Suprapubic skin (tissue), 4 donors: Measurements from ENCODE around the gene CREB1. TPM values are rescaled to one million over a fixed set of nuclear protein-coding genes. Genes with fewer than 3 reads are reported as not detected.

Experiments
- DNase-seq, 2 donors: peaks; one replicate each; pipeline ENCODE4 v3.0.0-alpha.2; 2019; ENCODE audit warnings: low spot score in 2 of 2
- H3K27ac ChIP-seq: fragments of 200-600 bp; sonication (generic); one replicate; pipeline ENCODE4 v1.5.1; 2019
- H3K27me3 ChIP-seq: fragments of 200-600 bp; sonication (generic); one replicate; pipeline ENCODE4 v1.5.1; 2019
- H3K36me3 ChIP-seq: fragments of 200-600 bp; sonication (generic); one replicate; pipeline ENCODE4 v1.5.1; 2019
- H3K4me1 ChIP-seq: fragments of 200-600 bp; sonication (generic); one replicate; pipeline ENCODE4 v1.5.1; 2019
- H3K4me3 ChIP-seq: fragments of 200-600 bp; sonication (generic); one replicate; pipeline ENCODE4 v1.5.1; 2019; ENCODE audit warnings: mild to moderate bottlenecking
- H3K9me3 ChIP-seq: fragments of 200-600 bp; sonication (generic); one replicate; pipeline ENCODE4 v1.5.1; 2019
- CTCF ChIP-seq, 2 donors: fragments of 200-600 bp in 1 of 2; fragments of 450-650 bp in 1 of 2; sonication (generic) in 1 of 2; IDR thresholded peaks; one replicate each; pipeline ENCODE4 v1.5.1; 2016 to 2019; ENCODE audit warnings: antibody characterized with exemption in 2 of 2, mild to moderate bottlenecking in 1 of 2, moderate library complexity in 1 of 2
- EP300 ChIP-seq: sonication (generic); formaldehyde crosslinking; IDR thresholded peaks from one replicate; pipeline ENCODE4 v1.6.1; 2017; ENCODE audit warnings: antibody characterized with exemption
- POLR2A ChIP-seq, 2 donors: fragments of 450-650 bp; IDR thresholded peaks; one replicate each; pipeline ENCODE4 v1.6.1; 2017; ENCODE audit warnings: antibody characterized with exemption in 2 of 2, mild to moderate bottlenecking in 2 of 2, moderate library complexity in 2 of 2
- POLR2AphosphoS5 ChIP-seq, 3 donors: sonication (generic); formaldehyde crosslinking; IDR thresholded peaks; one replicate each; pipeline ENCODE4 v1.6.1; 2017; ENCODE audit warnings: antibody characterized with exemption in 3 of 3
- WGBS: methylation state at CpG from one replicate; pipeline ENCODE4 v1.1.5; 2018; 5-methylcytosine and 5-hydroxymethylcytosine counted together
- total RNA-seq, 4 donors: library from RNA; depleted of rRNA; stranded (reverse); fragments of >200 nt; gene quantifications; one replicate each; pipeline ENCODE4 v1.1.0, GENCODE V29; 2016

Gene CREB1
- total RNA-seq, 4 donors from 2014 or later = 33.3 to 90.4 (median 55.1) TPM

DNA sequence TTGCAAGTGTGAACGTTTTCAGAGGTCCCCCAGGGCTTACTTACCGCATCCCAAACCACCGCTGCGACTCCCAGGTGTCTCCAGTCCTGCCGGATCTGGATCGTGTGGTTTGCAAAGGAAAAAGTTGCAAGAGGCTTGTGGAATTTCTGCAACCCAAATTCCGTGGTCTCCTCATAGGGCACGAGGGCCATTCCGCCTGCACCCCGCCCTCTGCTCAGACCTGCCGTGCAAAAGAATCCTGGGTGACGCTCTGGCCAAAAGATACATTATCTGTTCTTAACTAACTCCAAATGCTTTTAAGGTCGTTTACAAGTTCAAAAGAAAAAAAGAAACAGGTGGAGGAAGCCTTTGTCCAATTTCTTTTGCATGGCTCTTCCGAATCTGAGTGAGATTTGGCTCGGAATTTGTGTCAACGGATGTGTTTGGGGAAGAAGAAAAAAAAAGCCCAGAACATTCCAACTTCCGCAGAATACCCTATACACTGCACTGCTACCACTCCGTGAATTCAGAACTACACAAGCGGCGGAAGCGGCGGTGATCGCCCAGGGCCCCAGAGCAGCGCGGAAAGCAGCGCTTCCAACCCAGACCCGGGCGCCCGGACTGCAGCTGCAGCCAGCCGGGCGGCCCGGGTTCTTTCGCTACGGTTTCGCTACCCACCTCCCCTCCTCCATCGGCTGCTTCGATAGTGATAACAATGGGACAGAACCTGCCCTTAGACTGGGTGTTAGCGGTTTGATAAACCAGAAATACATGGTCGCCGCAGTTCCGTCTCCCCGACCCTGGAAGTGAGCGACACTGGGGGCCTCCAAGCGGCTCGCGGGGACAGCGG is 94.6 kb downstream of the CREB1 start:
- Histone ChIP-seq H3K36me3 (peaks cover 5% of the 10 kb centered on the region), H3K27ac (peak overlapping the region; percentile 87), H3K4me1 (peaks cover 25% of the 10 kb centered on the region), H3K4me3 (peak overlapping the region; percentile 91), H3K9me3 (no peaks in the 10 kb centered on the region), H3K27me3 (no peaks in the 10 kb centered on the region)
- TF ChIP-seq EP300 (no peak), CTCF (IDR thresholded peaks at IDR 0.05) (no peak), POLR2AphosphoS5 (IDR thresholded peaks at IDR 0.05) (no peak), POLR2A (IDR thresholded peaks at IDR 0.05) (no peak)
- WGBS = under 1% methylated on average over 37 of the region's 47 CpGs
- peak; percentile 76 to 83 for DNase-seq

DNA sequence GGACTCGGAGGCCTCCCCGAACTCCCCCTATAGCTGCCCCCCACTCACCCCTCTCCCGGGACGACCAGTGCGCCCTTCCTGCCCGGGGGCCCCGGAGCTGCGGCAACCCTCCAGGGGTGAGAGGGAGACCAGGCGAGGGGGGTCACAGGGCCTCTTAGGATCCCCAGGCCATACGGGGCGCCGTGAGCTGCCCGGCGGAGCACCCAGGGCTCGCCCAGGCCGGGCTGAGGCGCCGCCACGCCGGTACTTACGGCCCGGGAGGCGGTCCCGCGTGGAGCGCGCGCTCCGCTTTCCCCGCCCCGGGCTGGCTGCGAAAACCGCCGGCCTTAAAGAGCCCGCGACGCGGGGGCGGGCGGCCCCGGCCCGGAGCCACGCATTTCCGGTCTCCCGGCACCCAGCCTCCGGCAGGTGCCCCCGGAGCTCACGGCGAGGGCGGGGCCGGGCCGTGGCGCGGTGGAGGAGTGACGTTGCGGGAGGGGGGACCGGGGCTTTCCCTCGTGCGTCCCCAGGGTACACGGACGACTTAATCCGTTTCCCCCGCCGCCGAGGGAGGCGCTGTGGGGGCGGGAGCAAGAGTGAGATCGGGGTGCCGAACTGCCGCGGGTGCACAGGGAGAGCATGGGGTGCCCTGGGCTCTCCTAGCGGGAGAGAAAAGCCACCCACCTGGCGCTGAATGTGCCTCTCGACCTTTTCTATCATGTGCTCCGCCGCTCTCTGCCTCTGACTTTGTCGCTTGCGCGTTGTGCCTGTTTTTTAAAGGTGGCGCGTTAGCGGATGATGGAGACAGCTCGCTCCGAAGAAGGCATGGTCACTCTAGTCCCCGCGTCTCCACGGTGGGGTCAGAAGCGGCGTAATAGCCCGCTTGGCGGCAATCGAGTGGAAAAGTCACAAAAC is 95.5 kb downstream of the CREB1 start, which contains the start of gene METTL21A:
TSS of gene METTL21A (minus strand) at position 381 of the 894 bp plus-strand sequence. CDS start 1,019 bp downstream, outside the sequence.
- H3K9me3 ChIP-seq = no peaks in the 10 kb centered on the region
- under 1% methylated on average over 26 of the region's 92 CpGs for WGBS

GRCh38 chr2:207629553-207629952 is 99.8 kb downstream of the CREB1 start:
- 31% methylated on average over 1 of the region's 1 CpG for WGBS

More for the DNA sequence above, 95.5 kb downstream of the CREB1 start, which contains the start of gene METTL21A:
- peak; percentile 87 to 88 for DNase-seq
- H3K36me3 ChIP-seq = peaks cover 3% of the 10 kb centered on the region
- TF ChIP-seq POLR2AphosphoS5 (IDR thresholded peaks at IDR 0.05) (no peak), EP300 (no peak), CTCF (IDR thresholded peaks at IDR 0.05) (peak; percentile 15 to 37), POLR2A (IDR thresholded peaks at IDR 0.05) (peak in 1 of 2 donors; percentile 58)
- H3K4me3 ChIP-seq = peak within 1 kb of the TSS; percentile 91
- no peaks in the 10 kb centered on the region for H3K27me3 ChIP-seq
- peak within 1 kb of the TSS; percentile 87 for H3K27ac ChIP-seq
- peaks cover 25% of the 10 kb centered on the region for H3K4me1 ChIP-seq

GRCh38 chr2:207630491-207630890 is 100.7 kb downstream of the CREB1 start:
- WGBS = 79% methylated on average over 4 of the region's 4 CpGs
- H3K4me3 ChIP-seq = no peak overlapping the region
- TF ChIP-seq EP300 (no peak), POLR2A (IDR thresholded peaks at IDR 0.05) (no peak), POLR2AphosphoS5 (IDR thresholded peaks at IDR 0.05) (no peak), CTCF (IDR thresholded peaks at IDR 0.05) (no peak)
- no peak overlapping the region for H3K27ac ChIP-seq
- no peaks in the 10 kb centered on the region for H3K9me3 ChIP-seq
- H3K27me3 ChIP-seq = no peaks in the 10 kb centered on the region
- no peaks in the 10 kb centered on the region for H3K36me3 ChIP-seq
- H3K4me1 ChIP-seq = peaks cover 22% of the 10 kb centered on the region
- no peak for DNase-seq

More at GRCh38 chr2:207629553-207629952, 99.8 kb downstream of the CREB1 start:
- no peak overlapping the region for H3K27ac ChIP-seq
- H3K27me3 ChIP-seq = no peaks in the 10 kb centered on the region
- H3K4me1 ChIP-seq = peaks cover 22% of the 10 kb centered on the region
- H3K4me3 ChIP-seq = no peak overlapping the region
- no peak for DNase-seq
- no peaks in the 10 kb centered on the region for H3K9me3 ChIP-seq
- H3K36me3 ChIP-seq = no peaks in the 10 kb centered on the region
- TF ChIP-seq POLR2A (IDR thresholded peaks at IDR 0.05) = no peak
- TF ChIP-seq CTCF (IDR thresholded peaks at IDR 0.05) = no peak
